ENCODE measurements around the gene TMIE.

Gene TMIE

DNA sequence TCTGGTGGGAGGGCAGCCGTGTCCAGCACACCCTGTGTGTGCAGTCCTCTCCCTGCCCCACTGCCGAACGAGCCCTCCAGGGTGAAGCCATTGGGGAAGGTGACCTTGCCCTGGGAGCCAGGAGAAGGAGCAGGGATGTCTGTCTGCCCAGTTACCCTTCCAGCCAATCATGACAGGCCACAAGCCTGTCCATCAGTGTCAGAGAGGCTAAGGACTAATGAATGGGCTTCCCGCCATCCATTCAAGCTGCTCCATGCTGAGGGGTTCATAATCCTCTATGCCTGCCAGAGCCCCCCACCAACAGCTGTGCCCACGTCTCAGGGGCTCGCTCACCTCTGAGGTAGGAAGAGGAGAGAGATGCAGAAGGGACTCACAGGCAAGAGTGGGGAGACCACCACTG, 22.9 kb upstream of the TMIE start:
- no peak for DNase-seq (ENCODE audit: low read depth)

DNA sequence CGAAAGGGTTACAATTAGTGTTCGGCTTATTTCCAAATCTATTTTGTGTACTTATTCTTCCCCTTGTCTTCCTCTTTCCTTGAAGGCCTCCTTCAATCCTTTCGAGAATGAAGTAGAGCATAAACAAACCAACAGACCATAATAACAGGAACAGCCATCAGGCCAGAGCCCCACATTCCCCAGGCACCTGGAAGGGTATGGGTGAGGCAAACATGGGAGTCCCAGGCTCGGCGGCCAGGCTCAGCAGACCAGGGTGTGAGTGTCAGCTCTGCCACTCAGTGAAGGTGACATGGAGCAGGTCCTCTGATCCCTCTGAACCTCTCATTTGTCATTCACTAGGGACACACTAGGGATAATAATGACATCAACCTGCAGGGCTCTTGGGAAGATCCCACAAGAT, 21.5 kb upstream of the TMIE start:
- TF ChIP-seq CTCF (IDR thresholded peaks at IDR 0.05; ENCODE audit: low read depth, low read length, missing control alignments): no peak

More for the DNA sequence above, 22.9 kb upstream of the TMIE start:
- no peak for TF ChIP-seq CTCF (IDR thresholded peaks at IDR 0.05; ENCODE audit: low read depth, low read length, missing control alignments)
- no peak overlapping the region for H3K4me3 ChIP-seq (ENCODE audit: low read depth, low read length)

GRCh38 chr3:46680298-46680826, 20.8 kb upstream of the TMIE start:
- DNase-seq (ENCODE audit: low read depth): no peak
- TF ChIP-seq CTCF (IDR thresholded peaks at IDR 0.05; ENCODE audit: low read depth, low read length, missing control alignments): no peak

More for the DNA sequence above, 21.5 kb upstream of the TMIE start:
- DNase-seq (ENCODE audit: low read depth): no peak
- no peak overlapping the region for H3K4me3 ChIP-seq (ENCODE audit: low read depth, low read length)

DNA sequence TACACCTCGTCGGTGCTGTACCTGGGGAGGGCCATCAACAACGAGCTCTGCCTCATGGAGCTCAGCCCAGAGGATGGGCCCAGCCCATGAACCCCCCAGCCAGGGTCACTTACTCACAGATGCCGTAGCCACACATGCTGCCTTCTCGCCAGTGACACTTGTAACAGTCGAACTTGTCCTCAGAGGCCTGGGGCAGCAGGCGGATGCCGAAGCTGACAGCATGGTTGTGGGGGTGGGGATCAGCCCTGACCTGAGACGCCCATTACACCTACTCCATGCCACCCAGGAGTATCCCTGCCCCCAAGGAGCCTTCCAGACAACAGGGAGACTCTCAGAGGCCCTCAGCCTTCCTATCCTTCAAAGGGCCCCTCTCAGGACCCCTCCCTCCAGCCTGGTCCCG, 19.8 kb upstream of the TMIE start:
- no peak for DNase-seq (ENCODE audit: low read depth)
- TF ChIP-seq CTCF (IDR thresholded peaks at IDR 0.05; ENCODE audit: low read depth, low read length, missing control alignments): no peak
- no peak overlapping the region for H3K4me3 ChIP-seq (ENCODE audit: low read depth, low read length)

More at GRCh38 chr3:46680298-46680826, 20.8 kb upstream of the TMIE start:
- no peak overlapping the region for H3K4me3 ChIP-seq (ENCODE audit: low read depth, low read length)

GRCh38 chr3:46681856-46682540, 19.2 kb upstream of the TMIE start:
- TF ChIP-seq CTCF (IDR thresholded peaks at IDR 0.05; ENCODE audit: low read depth, low read length, missing control alignments): no peak
- no peak overlapping the region for H3K4me3 ChIP-seq (ENCODE audit: low read depth, low read length)
- no peak for DNase-seq (ENCODE audit: low read depth)

GRCh38 chr3:46682974-46683373, 18.2 kb upstream of the TMIE start:
- TF ChIP-seq CTCF (IDR thresholded peaks at IDR 0.05; ENCODE audit: low read depth, low read length, missing control alignments): no peak
- no peak for DNase-seq (ENCODE audit: low read depth)

GRCh38 chr3:46684891-46685290, 16.3 kb upstream of the TMIE start:
- H3K4me3 ChIP-seq (ENCODE audit: low read depth, low read length): no peak overlapping the region
- no peak for DNase-seq (ENCODE audit: low read depth)
- no peak for TF ChIP-seq CTCF (IDR thresholded peaks at IDR 0.05; ENCODE audit: low read depth, low read length, missing control alignments)

More at GRCh38 chr3:46682974-46683373, 18.2 kb upstream of the TMIE start:
- no peak overlapping the region for H3K4me3 ChIP-seq (ENCODE audit: low read depth, low read length)
